ENCODE results near the gene GASK1A.

- TF ChIP-seq EP300 (IDR thresholded peaks at IDR 0.05) (no peak), CTCF (IDR thresholded peaks at IDR 0.05) (no peak), POLR2AphosphoS5 (IDR thresholded peaks at IDR 0.05) (no peak), POLR2A (IDR thresholded peaks at IDR 0.05) (no peak)
Observed at GRCh38 chr3:42999632-43000031, 20.5 kb downstream of the GASK1A start.

Measured in sigmoid colon (tissue), 4 donors.